GM20000 (cell line): ENCODE data around the gene GSTCD.

Experiments
- DNase-seq: peaks from one replicate; pipeline ENCODE4 v3.0.0; 2012; ENCODE audit warnings: low spot score
- TF ChIP-seq, protein P1 (sequence below): IDR thresholded peaks from 2 replicates; pipeline ENCODE4 v1.5.1; 2012; ENCODE audit warnings: mild to moderate bottlenecking, control low read depth; ENCODE audit errors: extremely low read depth, missing control alignments

Gene GSTCD

DNA sequence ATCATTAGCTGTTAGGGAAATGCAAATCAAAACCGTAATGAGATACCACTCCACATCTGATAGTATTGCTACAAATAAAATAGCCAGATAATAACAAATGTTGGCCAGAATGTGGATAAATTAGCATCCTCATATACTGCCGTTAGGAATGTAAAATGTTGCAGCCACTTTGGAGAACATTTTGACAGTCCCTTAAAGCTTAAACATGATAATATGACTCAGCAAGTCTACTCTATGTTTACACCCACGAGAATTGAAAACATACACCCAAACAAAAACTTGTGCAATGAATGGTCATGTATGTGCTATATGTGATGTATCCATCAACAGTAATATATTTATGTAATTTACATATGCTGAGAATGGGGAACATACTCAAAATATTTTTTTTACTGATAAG lies 78.2 kb downstream of the GSTCD start:
- TF ChIP-seq, protein P1, sequence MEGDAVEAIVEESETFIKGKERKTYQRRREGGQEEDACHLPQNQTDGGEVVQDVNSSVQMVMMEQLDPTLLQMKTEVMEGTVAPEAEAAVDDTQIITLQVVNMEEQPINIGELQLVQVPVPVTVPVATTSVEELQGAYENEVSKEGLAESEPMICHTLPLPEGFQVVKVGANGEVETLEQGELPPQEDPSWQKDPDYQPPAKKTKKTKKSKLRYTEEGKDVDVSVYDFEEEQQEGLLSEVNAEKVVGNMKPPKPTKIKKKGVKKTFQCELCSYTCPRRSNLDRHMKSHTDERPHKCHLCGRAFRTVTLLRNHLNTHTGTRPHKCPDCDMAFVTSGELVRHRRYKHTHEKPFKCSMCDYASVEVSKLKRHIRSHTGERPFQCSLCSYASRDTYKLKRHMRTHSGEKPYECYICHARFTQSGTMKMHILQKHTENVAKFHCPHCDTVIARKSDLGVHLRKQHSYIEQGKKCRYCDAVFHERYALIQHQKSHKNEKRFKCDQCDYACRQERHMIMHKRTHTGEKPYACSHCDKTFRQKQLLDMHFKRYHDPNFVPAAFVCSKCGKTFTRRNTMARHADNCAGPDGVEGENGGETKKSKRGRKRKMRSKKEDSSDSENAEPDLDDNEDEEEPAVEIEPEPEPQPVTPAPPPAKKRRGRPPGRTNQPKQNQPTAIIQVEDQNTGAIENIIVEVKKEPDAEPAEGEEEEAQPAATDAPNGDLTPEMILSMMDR = no peak
- no peak for DNase-seq

DNA sequence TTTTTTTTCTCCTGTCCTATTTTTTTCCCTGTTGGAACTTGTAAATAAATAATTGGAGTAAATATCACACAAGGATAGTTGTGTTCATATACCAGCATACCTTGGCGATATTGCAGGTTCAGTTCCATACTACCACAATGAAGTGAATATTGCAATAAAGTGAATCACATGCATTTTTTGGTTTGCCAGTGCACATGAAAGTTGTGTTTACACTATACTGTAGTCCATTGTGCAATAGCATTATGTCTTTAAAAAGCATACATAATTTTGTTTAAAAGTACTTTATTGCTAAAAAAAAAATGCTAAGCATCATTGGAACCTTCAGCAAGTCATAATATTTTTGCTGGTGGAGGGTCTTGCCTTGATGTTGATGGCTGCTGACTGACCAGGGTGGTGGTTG lies 88.6 kb downstream of the GSTCD start:
- TF ChIP-seq, protein P1 = no peak
- DNase-seq = no peak

DNA sequence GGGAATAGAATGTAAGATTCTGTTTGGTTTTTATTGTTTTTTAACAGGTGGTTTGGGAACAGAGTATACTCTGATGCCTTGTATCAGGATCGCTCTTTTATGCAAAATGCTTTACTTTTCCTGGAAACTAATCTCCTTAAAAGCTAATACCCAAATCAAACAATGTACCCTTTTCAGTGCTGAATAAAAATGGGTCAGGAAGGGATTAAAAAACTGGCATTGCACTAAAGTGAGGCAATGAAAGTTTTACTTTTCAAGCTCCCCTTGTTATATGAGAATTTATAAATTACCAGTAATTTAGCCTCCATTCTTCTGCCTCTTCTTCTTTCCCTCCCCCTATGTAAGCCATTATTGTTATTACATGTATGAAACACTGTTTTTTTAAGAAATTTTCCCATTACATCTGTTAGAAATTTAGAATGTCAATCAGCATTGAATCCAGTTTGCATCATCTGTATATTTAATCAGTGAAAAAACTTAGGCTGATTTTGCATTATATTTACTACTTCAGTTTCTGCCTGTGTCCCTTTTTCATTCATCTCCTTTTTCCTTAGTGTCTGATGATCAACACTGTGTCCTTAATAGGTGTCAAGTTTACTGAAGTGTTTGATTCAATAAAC lies 97.0 kb downstream of the GSTCD start:
- TF ChIP-seq, protein P1 = no peak
- no peak for DNase-seq

DNA sequence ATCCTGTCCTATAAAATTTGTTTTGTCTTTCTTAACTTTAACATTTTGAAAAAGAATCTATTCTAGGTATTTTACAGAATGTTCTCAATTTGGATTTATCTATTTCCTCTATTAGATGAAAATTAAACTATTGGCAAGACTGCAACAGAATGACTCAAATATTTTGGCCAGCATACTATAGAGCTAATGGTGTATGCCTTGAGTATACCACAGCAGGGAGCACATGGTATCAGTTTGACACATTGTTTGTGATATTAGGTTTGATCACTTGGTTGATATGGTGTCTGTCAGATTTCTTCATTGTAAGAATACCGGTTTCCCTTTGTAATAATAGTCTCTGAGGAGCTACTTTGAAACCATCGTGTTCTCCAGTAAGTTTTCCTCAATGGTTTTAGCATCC lies 98.9 kb downstream of the GSTCD start:
- no peak for DNase-seq
- TF ChIP-seq, protein P1 = no peak

DNA sequence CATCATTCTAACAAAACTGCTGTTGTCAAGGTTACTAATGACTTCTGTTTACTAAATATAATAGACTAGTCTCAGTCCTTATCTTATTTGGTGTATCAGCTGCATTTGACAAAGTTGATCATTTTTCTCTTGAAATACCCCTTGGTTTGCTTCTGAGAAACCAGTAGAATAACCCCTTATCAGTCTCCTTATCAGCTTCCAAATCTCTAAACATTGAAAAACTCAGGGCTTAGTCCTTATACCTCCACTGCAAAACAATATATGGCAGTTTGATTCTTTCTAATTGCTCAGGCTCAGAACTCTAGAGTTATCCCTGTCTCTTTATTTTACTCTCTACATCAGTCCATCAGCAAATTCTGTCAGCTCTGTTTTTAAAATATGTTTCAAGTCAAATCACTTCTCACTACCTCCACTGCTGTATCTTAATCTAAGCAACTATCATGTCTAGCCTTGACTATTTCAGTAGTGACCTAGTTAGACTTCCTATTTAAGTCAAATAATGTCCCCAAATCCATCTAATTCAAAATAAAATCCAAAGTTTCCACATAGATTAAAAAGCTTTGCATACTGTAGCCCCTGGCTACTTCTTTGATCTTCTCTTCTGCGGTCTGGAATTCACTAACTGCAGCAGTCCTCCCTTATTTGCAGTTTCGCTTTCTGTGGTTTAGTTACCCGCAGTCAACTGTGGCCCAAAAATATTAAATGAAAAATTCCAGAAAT lies 99.6 kb downstream of the GSTCD start:
- DNase-seq = no peak
- TF ChIP-seq, protein P1 = no peak

DNA sequence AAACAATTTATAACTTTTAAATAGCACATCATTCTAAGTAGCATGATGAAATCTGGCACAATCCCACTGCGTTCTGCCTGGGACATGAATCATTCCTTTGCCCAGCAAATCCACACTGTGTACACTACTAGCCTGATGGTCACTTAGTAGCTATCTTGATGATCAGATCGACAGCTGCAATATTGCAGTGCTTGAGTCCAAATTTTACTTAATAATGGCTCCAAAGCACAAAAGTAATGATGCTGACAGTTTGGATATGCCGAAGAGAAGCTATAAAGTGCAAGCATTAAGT lies 100.1 kb downstream of the GSTCD start:
- TF ChIP-seq, protein P1 = no peak
- no peak for DNase-seq

DNA sequence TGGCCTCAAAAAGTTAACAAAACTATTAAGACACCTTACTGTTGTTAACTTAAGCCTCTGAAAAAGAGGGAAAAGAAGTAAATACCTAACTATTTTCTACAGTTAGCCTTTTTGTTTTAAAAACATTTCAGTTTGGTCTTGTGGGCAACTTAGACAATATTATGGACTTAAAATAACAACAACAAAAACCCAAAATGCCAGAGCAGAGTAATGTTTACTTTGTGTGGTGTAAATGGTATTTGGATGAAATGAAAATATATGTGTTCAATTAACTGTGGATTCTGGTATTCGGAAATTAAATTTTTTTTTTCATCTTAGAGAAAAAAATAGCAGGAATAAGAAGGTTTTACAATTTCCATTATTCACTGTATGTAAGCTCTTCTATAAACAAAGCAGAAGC lies 107.1 kb downstream of the GSTCD start:
- DNase-seq = no peak
- TF ChIP-seq, protein P1 = no peak
